ENCODE measurements around the gene ASNSD1. TPM values are rescaled to one million over a fixed set of nuclear protein-coding genes. Genes with fewer than 3 reads are reported as not detected.
"Not testable (repeated sequence)": the region's sequence is repeated elsewhere in the genome, so short reads cannot be mapped to it uniquely, and the experiment has no call there.

Gene ASNSD1
- total RNA-seq, 6 experiments from 2014 or later = 18.7 to 31.6 (median 27.0) TPM

- Histone ChIP-seq H3K4me3 (no peak overlapping the region), H3K36me3 (no peaks in the 10 kb centered on the region), H3K4me1 (peaks cover 0 to 7% (median 0%) of the 10 kb centered on the region in 4 donors), H3K27ac (no peak overlapping the region), H3K9me3 (no peaks in the 10 kb centered on the region), H3K27me3 (no peaks in the 10 kb centered on the region)
- intact Hi-C loops (cut with DNase I) = no loop called here
- ATAC-seq = no peak
- TF ChIP-seq CTCF (IDR thresholded peaks at IDR 0.05) (peak in 1 of 4 donors; percentile 5), POLR2A (IDR thresholded peaks at IDR 0.05) (no peak)
- no peak for DNase-seq
Observed at GRCh38 chr2:189702071-189702470, 40.8 kb downstream of the ASNSD1 start.

GRCh38 chr2:189709501-189710221 is 48.4 kb downstream of the ASNSD1 start:
- DNase-seq = no peak
- no peaks in the 10 kb centered on the region for H3K9me3 ChIP-seq
- no peaks in the 10 kb centered on the region for H3K27me3 ChIP-seq
- 79% methylated on average over 5 of the region's 5 CpGs for WGBS (ENCODE audit: insufficient coverage, low coverage, low lambda C conversion rate, missing lambda C conversion rate)
- H3K36me3 ChIP-seq = no peaks in the 10 kb centered on the region
- TF ChIP-seq CTCF (IDR thresholded peaks at IDR 0.05) (no peak), POLR2A (IDR thresholded peaks at IDR 0.05) (no peak)
- H3K4me1 ChIP-seq = no peaks in the 10 kb centered on the region
- H3K4me3 ChIP-seq = no peak overlapping the region
- ATAC-seq = no peak
- H3K27ac ChIP-seq = no peak overlapping the region
- intact Hi-C loops (cut with DNase I) = no loop called here

DNA sequence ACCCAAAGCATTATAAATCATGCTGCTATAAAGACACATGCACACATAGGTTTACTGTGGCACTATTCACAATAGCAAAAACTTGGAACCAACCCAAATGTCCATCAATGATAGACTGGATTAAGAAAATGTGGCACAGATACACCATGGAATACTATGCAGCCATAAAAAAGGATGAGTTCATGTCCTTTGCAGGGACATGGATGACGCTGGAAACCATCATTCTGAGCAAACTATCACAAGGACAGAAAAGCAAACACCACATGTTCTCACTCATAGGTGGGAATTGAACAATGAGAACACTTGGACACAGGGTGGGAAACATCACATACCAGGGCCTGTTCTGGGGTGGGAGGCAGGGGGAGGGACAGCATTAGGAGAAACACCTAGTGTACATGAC is 56.3 kb downstream of the ASNSD1 start:
- DNase-seq; H3K4me1 ChIP-seq; intact Hi-C loops (cut with DNase I); H3K4me3 ChIP-seq; H3K27me3 ChIP-seq; H3K9me3 ChIP-seq; H3K36me3 ChIP-seq; ATAC-seq; H3K27ac ChIP-seq: not testable (repeated sequence)
- no CpG with 5 or more reads among the region's 1 CpG for WGBS (ENCODE audit: insufficient coverage, low coverage, low lambda C conversion rate, missing lambda C conversion rate)

GRCh38 chr2:189719571-189719970 is 58.3 kb downstream of the ASNSD1 start:
- Histone ChIP-seq H3K27me3 (no peaks in the 10 kb centered on the region), H3K27ac (no peak overlapping the region), H3K4me1 (no peaks in the 10 kb centered on the region), H3K9me3 (no peaks in the 10 kb centered on the region), H3K4me3 (no peak overlapping the region), H3K36me3 (no peaks in the 10 kb centered on the region)
- DNase-seq = no peak
- TF ChIP-seq CTCF (IDR thresholded peaks at IDR 0.05) = no peak
- no peak for TF ChIP-seq POLR2A (IDR thresholded peaks at IDR 0.05)
- no peak for ATAC-seq
- intact Hi-C loops (cut with DNase I) = no loop called here
- WGBS (ENCODE audit: insufficient coverage, low coverage, low lambda C conversion rate, missing lambda C conversion rate) = 80% methylated on average over 4 of the region's 4 CpGs

Other genes with a start within 250 kb of the ASNSD1 start
- 10 to 100 TPM in 4 of 6 experiments, 1 to 10 TPM in 2; 7.5 to 19.5 (median 11.8) TPM for gene WDR75, start 220.0 kb upstream of the ASNSD1 start, total RNA-seq
- 100 to 1,000 TPM; 101 to 289 (median 134) TPM for gene SLC40A1, start 80.7 kb upstream of the ASNSD1 start, total RNA-seq
- 1 to 10 TPM; 2.9 to 9.2 (median 4.8) TPM for gene ANKAR, start 13.2 kb downstream of the ASNSD1 start, total RNA-seq
- gene OSGEPL1, start 101.3 kb downstream of the ASNSD1 start, total RNA-seq = 1 to 10 TPM; 2.6 to 6.1 (median 4.3) TPM
- gene ORMDL1, start 122.9 kb downstream of the ASNSD1 start, total RNA-seq = 10 to 100 TPM; 19.1 to 46.1 (median 28.7) TPM
- 1 to 10 TPM; 8.1 to 9.5 (median 8.4) TPM for gene PMS1, start 123.0 kb downstream of the ASNSD1 start, total RNA-seq

All from right lobe of liver (tissue), 6 donors.